GM12891 (cell line): ENCODE measurements around the gene ARID4B.

Source experiments
- PAX5 ChIP-seq: IDR thresholded peaks from 2 replicates; pipeline ENCODE4 v1.6.1; 2011; ENCODE audit warnings: low read length, moderate library complexity, mild to moderate bottlenecking; ENCODE audit not compliant: insufficient read depth, severe bottlenecking
- POLR2A ChIP-seq: IDR thresholded peaks from 2 replicates; pipeline ENCODE4 v1.6.1; 2011; ENCODE audit warnings: low read depth, low read length, control low read depth
- POLR2AphosphoS5 ChIP-seq: IDR thresholded peaks from 2 replicates; pipeline ENCODE4 v1.6.1; 2011; ENCODE audit warnings: low read depth, low read length, control low read depth
- POU2F2 ChIP-seq: IDR thresholded peaks from 2 replicates; pipeline ENCODE4 v1.6.1; 2011; ENCODE audit warnings: low read depth, mild to moderate bottlenecking, control low read depth, low read length, moderate library complexity
- SPI1 ChIP-seq: IDR thresholded peaks from 2 replicates; pipeline ENCODE4 v1.6.1; 2011; ENCODE audit warnings: low read depth, low read length, control low read depth
- TAF1 ChIP-seq: IDR thresholded peaks from 2 replicates; pipeline ENCODE4 v1.6.1; 2011; ENCODE audit warnings: low read depth, low read length, control low read depth

- TF ChIP-seq POLR2AphosphoS5 (no peak), POLR2A (no peak), SPI1 (no peak), TAF1 (no peak), PAX5 (no peak), POU2F2 (no peak)
These were observed 122.3 kb downstream of the ARID4B start for GRCh38 chr1:235205687-235206086.
